ENCODE data around the gene OPA1.

GRCh38 chr3:193711523-193711963 lies 118.5 kb downstream of the OPA1 start:
- TF ChIP-seq CTCF (IDR thresholded peaks at IDR 0.05) (no peak), POLR2A (IDR thresholded peaks at IDR 0.05) (no peak)

All from uterus (tissue), 2 donors.